ENCODE measurements around the gene PCNX1.
"Not testable (repeated sequence)": the region's sequence is repeated elsewhere in the genome, so short reads cannot be mapped to it uniquely, and the experiment has no call there.

PCNX1 gene

GRCh38 chr14:70926235-70926830 is 19.1 kb downstream of the PCNX1 start:
- no peak for TF ChIP-seq CTCF (IDR thresholded peaks at IDR 0.05; ENCODE audit: control insufficient read depth, extremely low read depth, insufficient read depth)
- no peak overlapping the region for H3K4me3 ChIP-seq (ENCODE audit: low read depth, low read length)
- DNase-seq (ENCODE audit: low read depth): no peak

- no peak for DNase-seq (ENCODE audit: low read depth)
- no peak for TF ChIP-seq CTCF (IDR thresholded peaks at IDR 0.05; ENCODE audit: control insufficient read depth, extremely low read depth, insufficient read depth)
These were observed 23.7 kb downstream of the PCNX1 start for GRCh38 chr14:70931008-70931407.

GRCh38 chr14:70934084-70934483 is 26.8 kb downstream of the PCNX1 start:
- no peak for DNase-seq (ENCODE audit: low read depth)
- no peak for TF ChIP-seq CTCF (IDR thresholded peaks at IDR 0.05; ENCODE audit: control insufficient read depth, extremely low read depth, insufficient read depth)
- H3K4me3 ChIP-seq (ENCODE audit: low read depth, low read length): no peak overlapping the region

More at GRCh38 chr14:70931008-70931407, 23.7 kb downstream of the PCNX1 start:
- H3K4me3 ChIP-seq (ENCODE audit: low read depth, low read length): no peak overlapping the region

- H3K4me3 ChIP-seq (ENCODE audit: low read depth, low read length): no peak overlapping the region
- DNase-seq (ENCODE audit: low read depth): no peak
- TF ChIP-seq CTCF (IDR thresholded peaks at IDR 0.05; ENCODE audit: control insufficient read depth, extremely low read depth, insufficient read depth): no peak
These were observed 27.4 kb downstream of the PCNX1 start for GRCh38 chr14:70934502-70935134.

- no peak for DNase-seq (ENCODE audit: low read depth)
- H3K4me3 ChIP-seq (ENCODE audit: low read depth, low read length): no peak overlapping the region
- TF ChIP-seq CTCF (IDR thresholded peaks at IDR 0.05; ENCODE audit: control insufficient read depth, extremely low read depth, insufficient read depth): no peak
These were observed 27.9 kb downstream of the PCNX1 start for GRCh38 chr14:70935135-70935534.

- not testable (repeated sequence) for DNase-seq (ENCODE audit: low read depth); H3K4me3 ChIP-seq (ENCODE audit: low read depth, low read length)
These were observed 32.4 kb downstream of the PCNX1 start for GRCh38 chr14:70939693-70940092.

- not testable (repeated sequence) for H3K4me3 ChIP-seq (ENCODE audit: low read depth, low read length); DNase-seq (ENCODE audit: low read depth)
These were observed 34.5 kb downstream of the PCNX1 start for GRCh38 chr14:70941637-70942341.

GRCh38 chr14:70942342-70942706 is 35.1 kb downstream of the PCNX1 start:
- no peak for DNase-seq (ENCODE audit: low read depth)
- no peak for TF ChIP-seq CTCF (IDR thresholded peaks at IDR 0.05; ENCODE audit: control insufficient read depth, extremely low read depth, insufficient read depth)
- no peak overlapping the region for H3K4me3 ChIP-seq (ENCODE audit: low read depth, low read length)

- H3K4me3 ChIP-seq (ENCODE audit: low read depth, low read length); DNase-seq (ENCODE audit: low read depth): not testable (repeated sequence)
These were observed 35.5 kb downstream of the PCNX1 start for GRCh38 chr14:70942721-70943120.
